Measurements from ENCODE around the gene NCMAP.

DNA sequence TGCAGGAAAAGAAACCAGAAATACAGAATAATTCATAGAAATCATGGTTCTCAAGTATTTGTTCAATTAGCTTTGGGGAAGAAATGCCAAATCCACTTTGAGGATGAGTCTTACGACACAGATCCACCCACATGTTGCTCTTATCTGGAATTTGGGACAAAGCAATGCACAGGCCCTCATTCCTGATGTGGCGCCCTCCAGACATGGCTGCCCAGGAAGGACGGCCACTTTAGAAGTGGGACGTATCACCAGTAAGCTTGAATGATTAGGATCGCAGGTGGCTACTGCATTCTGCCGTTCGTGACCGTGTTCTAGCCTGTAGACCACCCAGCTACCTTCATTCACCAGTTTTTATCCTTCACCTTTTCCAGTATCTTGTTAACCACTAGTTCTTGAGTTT is 20.1 kb upstream of the NCMAP start:
- TF ChIP-seq TAF1 (IDR thresholded peaks at IDR 0.05; ENCODE audit: borderline replicate concordance, insufficient read depth, low read length), result no peak
- TF ChIP-seq FOXP2 (optimal IDR thresholded peaks at IDR 0.05; ENCODE audit: borderline replicate concordance, extremely low read depth, extremely low read length, insufficient read depth), result no peak
- TF ChIP-seq POLR2AphosphoS5 (IDR thresholded peaks at IDR 0.05; ENCODE audit: low read depth, low read length), result no peak
- TF ChIP-seq SIN3A (IDR thresholded peaks at IDR 0.05; ENCODE audit: borderline replicate concordance, insufficient read depth, low read length), result no peak
- TF ChIP-seq REST (IDR thresholded peaks at IDR 0.05; ENCODE audit: insufficient read depth in 1 of 2, low read depth in 2 of 2, low read length in 2 of 2), result no peak

All from PFSK-1 (cell line).